Fibroblast of lung (primary cell): Measurements from ENCODE around the gene DLGAP1. TPM values are rescaled to one million over a fixed set of nuclear protein-coding genes. Genes with fewer than 3 reads are reported as not detected.

Experiments
- DNase-seq, 2 donors: peaks; one replicate each; pipeline versions ENCODE4 v3.0.0 to v3.0.0-alpha.2; 2010; ENCODE audit warnings: low read depth in 2 of 2
- H2AFZ ChIP-seq: 2 replicates; pipeline ENCODE4 v1.5.1; 2012; ENCODE audit warnings: low read length, control low read depth, inconsistent platforms
- H3K27ac ChIP-seq: 2 replicates; pipeline ENCODE4 v1.5.1; 2011; ENCODE audit warnings: low read length, control low read depth; ENCODE audit not compliant: insufficient read depth
- H3K27me3 ChIP-seq: 2 replicates; pipeline ENCODE4 v1.5.1; 2011; ENCODE audit warnings: mild to moderate bottlenecking, low read length; ENCODE audit not compliant: control insufficient read depth, insufficient read depth
- H3K36me3 ChIP-seq: 2 replicates; pipeline ENCODE4 v1.5.1; 2011; ENCODE audit warnings: low read length; ENCODE audit not compliant: control insufficient read depth, insufficient read depth
- H3K4me1 ChIP-seq: 2 replicates; pipeline ENCODE4 v1.5.1; 2011; ENCODE audit warnings: low read length; ENCODE audit not compliant: control insufficient read depth, insufficient read depth; ENCODE audit errors: extremely low read depth
- H3K4me2 ChIP-seq: 2 replicates; pipeline ENCODE4 v1.5.1; 2011; ENCODE audit warnings: low read length, control low read depth; ENCODE audit not compliant: insufficient read depth; ENCODE audit errors: extremely low read depth
- H3K4me3 ChIP-seq, 4 experiments: fragments of 200-600 bp in 1 of 4; sonication (generic) in 1 of 4; replicated peaks in 1 of 4; 2 replicates each; pipeline ENCODE4 v1.5.1; 2011 to 2016; ENCODE audit warnings: low read length in 4 of 4, low read depth in 3 of 4, mild to moderate bottlenecking in 3 of 4, control low read depth in 2 of 4, inconsistent platforms in 1 of 4, mixed read lengths in 1 of 4; ENCODE audit not compliant: insufficient read depth in 1 of 4; ENCODE audit errors: control extremely low read depth in 1 of 4
- H3K79me2 ChIP-seq: 2 replicates; pipeline ENCODE4 v1.5.1; 2012; ENCODE audit warnings: mild to moderate bottlenecking, low read length, inconsistent platforms; ENCODE audit not compliant: control insufficient read depth, insufficient read depth
- H3K9ac ChIP-seq: 2 replicates; pipeline ENCODE4 v1.5.1; 2011; ENCODE audit warnings: mild to moderate bottlenecking, low read length, control low read depth; ENCODE audit not compliant: insufficient read depth
- H3K9me3 ChIP-seq: 2 replicates; pipeline ENCODE4 v1.5.1; 2012; ENCODE audit warnings: low read depth, low read length; ENCODE audit not compliant: control insufficient read depth, insufficient read depth
- H4K20me1 ChIP-seq: 2 replicates; pipeline ENCODE4 v1.5.1; 2011; ENCODE audit warnings: low read length; ENCODE audit not compliant: control insufficient read depth, insufficient read depth; ENCODE audit errors: extremely low read depth
- CTCF ChIP-seq, 2 donors: IDR thresholded peaks in 1 of 2; conservative IDR thresholded peaks in 1 of 2; 1 replicate in 1 of 2; 2 replicates in 1 of 2; pipeline ENCODE4 v1.5.1; 2011 to 2012; ENCODE audit warnings: low read length in 2 of 2, control low read depth in 1 of 2, inconsistent platforms in 1 of 2, low read depth in 1 of 2, mild to moderate bottlenecking in 1 of 2
- EZH2 ChIP-seq: IDR thresholded peaks from 2 replicates; pipeline ENCODE4 v1.5.1; 2012; ENCODE audit warnings: low read length, control low read depth, mild to moderate bottlenecking; ENCODE audit errors: missing control alignments
- polyA plus RNA-seq, 2 donors: library from polyadenylated mRNA; depleted of rRNA in 1 of 2; stranded (reverse) in 1 of 2; unstranded in 1 of 2; fragments of >200 nt; gene quantifications; 2 replicates each; pipeline ENCODE4 v1.2.1, GENCODE V29; 2011 to 2012; ENCODE audit warnings: missing spikeins in 1 of 2
- total RNA-seq: library from RNA; depleted of rRNA; stranded (reverse); fragments of >200 nt; gene quantifications from 2 replicates; pipeline ENCODE4 v1.2.1, GENCODE V29; 2014

The DLGAP1 gene
- total and polyA plus RNA-seq, 2 donors (not counting 1 experiment from before 2014, with no cell fraction given), result 0.16 to 0.17 TPM

- H3K27ac ChIP-seq, result no peak overlapping the region
- H3K36me3 ChIP-seq, result no peaks in the 10 kb centered on the region
- no peak overlapping the region for H2AFZ ChIP-seq
- no peak overlapping the region for H3K4me2 ChIP-seq
- no peaks in the 10 kb centered on the region for H3K4me1 ChIP-seq
- H3K9ac ChIP-seq, result no peak overlapping the region
- DNase-seq, result no peak
- no peaks in the 10 kb centered on the region for H3K27me3 ChIP-seq
- no peaks in the 10 kb centered on the region for H3K9me3 ChIP-seq
- no peaks in the 10 kb centered on the region for H3K79me2 ChIP-seq
- no peaks in the 10 kb centered on the region for H4K20me1 ChIP-seq
- H3K4me3 ChIP-seq, result no peak overlapping the region
- TF ChIP-seq CTCF (conservative IDR thresholded peaks at IDR 0.05 in 1 of 2, IDR thresholded peaks at IDR 0.05 in 1 of 2; ENCODE audit: low read depth in 1 of 2, low read length in 2 of 2) (no peak), EZH2 (no peak)
Measured at GRCh38 chr18:4172196-4173100, 282.7 kb downstream of the DLGAP1 start.

GRCh38 chr18:4157352-4157751 is 297.8 kb downstream of the DLGAP1 start:
- no peak overlapping the region for H3K27ac ChIP-seq
- no peaks in the 10 kb centered on the region for H3K4me1 ChIP-seq
- no peaks in the 10 kb centered on the region for H4K20me1 ChIP-seq
- H3K79me2 ChIP-seq, result no peaks in the 10 kb centered on the region
- no peak for DNase-seq
- no peaks in the 10 kb centered on the region for H3K36me3 ChIP-seq
- no peak overlapping the region for H3K9ac ChIP-seq
- H2AFZ ChIP-seq, result no peak overlapping the region
- no peak overlapping the region for H3K4me3 ChIP-seq
- H3K4me2 ChIP-seq, result no peak overlapping the region
- no peaks in the 10 kb centered on the region for H3K27me3 ChIP-seq
- no peaks in the 10 kb centered on the region for H3K9me3 ChIP-seq
- TF ChIP-seq CTCF (conservative IDR thresholded peaks at IDR 0.05 in 1 of 2, IDR thresholded peaks at IDR 0.05 in 1 of 2; ENCODE audit: low read depth in 1 of 2, low read length in 2 of 2), result no peak
- no peak for TF ChIP-seq EZH2

GRCh38 chr18:4146797-4147196 is 308.3 kb downstream of the DLGAP1 start:
- H3K4me1 ChIP-seq, result no peaks in the 10 kb centered on the region
- no peak overlapping the region for H3K9ac ChIP-seq
- no peaks in the 10 kb centered on the region for H3K27me3 ChIP-seq
- H2AFZ ChIP-seq, result no peak overlapping the region
- no peaks in the 10 kb centered on the region for H4K20me1 ChIP-seq
- TF ChIP-seq EZH2, result no peak
- no peak for TF ChIP-seq CTCF (conservative IDR thresholded peaks at IDR 0.05 in 1 of 2, IDR thresholded peaks at IDR 0.05 in 1 of 2; ENCODE audit: low read depth in 1 of 2, low read length in 2 of 2)
- no peaks in the 10 kb centered on the region for H3K79me2 ChIP-seq
- H3K9me3 ChIP-seq, result no peaks in the 10 kb centered on the region
- no peak for DNase-seq
- H3K4me2 ChIP-seq, result no peak overlapping the region
- H3K36me3 ChIP-seq, result no peaks in the 10 kb centered on the region
- no peak overlapping the region for H3K27ac ChIP-seq
- H3K4me3 ChIP-seq, result no peak overlapping the region
